ENCODE data around the gene ZMYND15. TPM values are rescaled to one million over a fixed set of nuclear protein-coding genes. Genes with fewer than 3 reads are reported as not detected.

The ZMYND15 gene
- total and polyA plus RNA-seq, 4 donors, result 0.47 to 2.4 (median 0.71) TPM

- TF ChIP-seq TAF1 (conservative IDR thresholded peaks at IDR 0.05) (no peak), SP1 (IDR thresholded peaks at IDR 0.05) (no peak), CTCF (IDR thresholded peaks at IDR 0.05; ENCODE audit: low read depth, low read length, missing input control) (no peak), GABPA (IDR thresholded peaks at IDR 0.05 in 1 of 2, conservative IDR thresholded peaks at IDR 0.05 in 1 of 2) (no peak), ATF3 (IDR thresholded peaks at IDR 0.05) (no peak), EGR1 (IDR thresholded peaks at IDR 0.05; ENCODE audit: low read depth in 2 of 2) (no peak), REST (IDR thresholded peaks at IDR 0.05) (no peak), NR2F2 (IDR thresholded peaks at IDR 0.05) (no peak), RAD21 (IDR thresholded peaks at IDR 0.05) (no peak), RXRA (IDR thresholded peaks at IDR 0.05) (no peak), MAX (IDR thresholded peaks at IDR 0.05) (no peak), YY1 (IDR thresholded peaks at IDR 0.05) (no peak), FOXA2 (IDR thresholded peaks at IDR 0.05) (no peak), HNF4G (IDR thresholded peaks at IDR 0.05) (no peak), FOXA1 (IDR thresholded peaks at IDR 0.05) (no peak), JUND (IDR thresholded peaks at IDR 0.05) (no peak), HNF4A (conservative IDR thresholded peaks at IDR 0.05) (no peak)
- TF ChIP-seq, protein P1, sequence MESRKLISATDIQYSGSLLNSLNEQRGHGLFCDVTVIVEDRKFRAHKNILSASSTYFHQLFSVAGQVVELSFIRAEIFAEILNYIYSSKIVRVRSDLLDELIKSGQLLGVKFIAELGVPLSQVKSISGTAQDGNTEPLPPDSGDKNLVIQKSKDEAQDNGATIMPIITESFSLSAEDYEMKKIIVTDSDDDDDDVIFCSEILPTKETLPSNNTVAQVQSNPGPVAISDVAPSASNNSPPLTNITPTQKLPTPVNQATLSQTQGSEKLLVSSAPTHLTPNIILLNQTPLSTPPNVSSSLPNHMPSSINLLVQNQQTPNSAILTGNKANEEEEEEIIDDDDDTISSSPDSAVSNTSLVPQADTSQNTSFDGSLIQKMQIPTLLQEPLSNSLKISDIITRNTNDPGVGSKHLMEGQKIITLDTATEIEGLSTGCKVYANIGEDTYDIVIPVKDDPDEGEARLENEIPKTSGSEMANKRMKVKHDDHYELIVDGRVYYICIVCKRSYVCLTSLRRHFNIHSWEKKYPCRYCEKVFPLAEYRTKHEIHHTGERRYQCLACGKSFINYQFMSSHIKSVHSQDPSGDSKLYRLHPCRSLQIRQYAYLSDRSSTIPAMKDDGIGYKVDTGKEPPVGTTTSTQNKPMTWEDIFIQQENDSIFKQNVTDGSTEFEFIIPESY (IDR thresholded peaks at IDR 0.05), result no peak
- H3K27ac ChIP-seq (ENCODE audit: low read depth in 1 of 2, low read length in 2 of 2), result no peak overlapping the region
- WGBS, result 83% methylated on average over 5 of the region's 5 CpGs
- H3K4me3 ChIP-seq (ENCODE audit: low read depth in 1 of 3, low read length in 3 of 3), result no peak overlapping the region
- H3K9me3 ChIP-seq (ENCODE audit: control insufficient read depth in 4 of 4, low read length in 3 of 4), result no peaks in the 10 kb centered on the region
- H3K27me3 ChIP-seq (ENCODE audit: control insufficient read depth in 4 of 4, insufficient read depth in 4 of 4, low read length in 3 of 4), result no peaks in the 10 kb centered on the region
- H3K4me1 ChIP-seq (ENCODE audit: control insufficient read depth in 4 of 4, insufficient read depth in 4 of 4, low read length in 3 of 4), result peaks cover 13 to 29% (median 22%) of the 10 kb centered on the region in 4 donors
- no peak overlapping the region for H3K9ac ChIP-seq (ENCODE audit: low read depth in 1 of 2, low read length in 2 of 2)
- no peak for DNase-seq (ENCODE audit: low spot score)
- no peaks in the 10 kb centered on the region for H3K36me3 ChIP-seq (ENCODE audit: control insufficient read depth in 4 of 4, insufficient read depth in 3 of 4, low read depth in 1 of 4, low read length in 3 of 4)
These were observed 15.0 kb upstream of the ZMYND15 start for GRCh38 chr17:4724650-4725049.
